Occipital lobe (tissue), 2 donors: ENCODE results near the gene POLR1F. TPM values are rescaled to one million over a fixed set of nuclear protein-coding genes. Genes with fewer than 3 reads are reported as not detected.
"Not testable (repeated sequence)": the region's sequence is repeated elsewhere in the genome, so short reads cannot be mapped to it uniquely, and the experiment has no call there.

Source experiments
- DNase-seq: peaks from one replicate; lab custom pipeline; 2025; lab: John Stamatoyannopoulos, UW
- total RNA-seq: library from RNA; depleted of rRNA; stranded (reverse); fragments of >200 nt; gene quantifications from one replicate; pipeline ENCODE4 v1.2.3, GENCODE V29; 2014

Gene POLR1F
- 17.8 TPM for total RNA-seq

GRCh38 chr7:19708397-19709248 lies at the start of gene POLR1F:
Gene POLR1F (minus strand): TSS chr7:19709037. CDS start chr7:19709016, 21 bp downstream.
- DNase-seq: peak; percentile 94

- no peak for DNase-seq
Observed at GRCh38 chr7:19754521-19755116, 45.8 kb upstream of the POLR1F start.

GRCh38 chr7:19752020-19752419 lies 43.2 kb upstream of the POLR1F start:
- DNase-seq: no peak

- DNase-seq: no peak
Observed at GRCh38 chr7:19749658-19750057, 40.8 kb upstream of the POLR1F start.

- no peak for DNase-seq
Observed at GRCh38 chr7:19747740-19748339, 39.0 kb upstream of the POLR1F start.

GRCh38 chr7:19744075-19744474 lies 35.2 kb upstream of the POLR1F start:
- DNase-seq: no peak

- DNase-seq: no peak
Observed at GRCh38 chr7:19728716-19729115, 19.9 kb upstream of the POLR1F start.

GRCh38 chr7:19725770-19726169 lies 16.9 kb upstream of the POLR1F start:
- no peak for DNase-seq

- DNase-seq: no peak
Observed at GRCh38 chr7:19715499-19715898, 6.7 kb upstream of the POLR1F start.

- no peak for DNase-seq
Observed at GRCh38 chr7:19713676-19714075, 4.8 kb upstream of the POLR1F start.

GRCh38 chr7:19709249-19709578 lies 377 bp upstream of the POLR1F start:
- DNase-seq: no peak

- DNase-seq: no peak
Observed at GRCh38 chr7:19707240-19707639, 1.6 kb downstream of the POLR1F start.

GRCh38 chr7:19705663-19706062 lies 3.2 kb downstream of the POLR1F start:
- no peak for DNase-seq

- DNase-seq: no peak
Observed at GRCh38 chr7:19701471-19701870, 7.4 kb downstream of the POLR1F start.

- no peak for DNase-seq
Observed at GRCh38 chr7:19700936-19701335, 7.9 kb downstream of the POLR1F start.

- no peak for DNase-seq
Observed at GRCh38 chr7:19698331-19698730, 10.5 kb downstream of the POLR1F start.

GRCh38 chr7:19696926-19697325 lies 11.9 kb downstream of the POLR1F start:
- no peak for DNase-seq

- no peak for DNase-seq
Observed at GRCh38 chr7:19692111-19692828, 16.6 kb downstream of the POLR1F start.

- DNase-seq: no peak
Observed at GRCh38 chr7:19690736-19691135, 18.1 kb downstream of the POLR1F start.

- DNase-seq: not testable (repeated sequence)
Observed at GRCh38 chr7:19689130-19689529, 19.7 kb downstream of the POLR1F start.

- no peak for DNase-seq
Observed at GRCh38 chr7:19681596-19681995, 27.2 kb downstream of the POLR1F start.

- DNase-seq: no peak
Observed at GRCh38 chr7:19677180-19677579, 31.7 kb downstream of the POLR1F start.
